Measurements from ENCODE around the gene DLGAP1. TPM values are rescaled to one million over a fixed set of nuclear protein-coding genes. Genes with fewer than 3 reads are reported as not detected.
A peak's percentile ranks its signal among the peaks of the same experiment; 100 is the strongest.

Gene DLGAP1
- total and polyA plus RNA-seq, 4 donors: 0.54 to 11.8 (median 3.1) TPM

DNA sequence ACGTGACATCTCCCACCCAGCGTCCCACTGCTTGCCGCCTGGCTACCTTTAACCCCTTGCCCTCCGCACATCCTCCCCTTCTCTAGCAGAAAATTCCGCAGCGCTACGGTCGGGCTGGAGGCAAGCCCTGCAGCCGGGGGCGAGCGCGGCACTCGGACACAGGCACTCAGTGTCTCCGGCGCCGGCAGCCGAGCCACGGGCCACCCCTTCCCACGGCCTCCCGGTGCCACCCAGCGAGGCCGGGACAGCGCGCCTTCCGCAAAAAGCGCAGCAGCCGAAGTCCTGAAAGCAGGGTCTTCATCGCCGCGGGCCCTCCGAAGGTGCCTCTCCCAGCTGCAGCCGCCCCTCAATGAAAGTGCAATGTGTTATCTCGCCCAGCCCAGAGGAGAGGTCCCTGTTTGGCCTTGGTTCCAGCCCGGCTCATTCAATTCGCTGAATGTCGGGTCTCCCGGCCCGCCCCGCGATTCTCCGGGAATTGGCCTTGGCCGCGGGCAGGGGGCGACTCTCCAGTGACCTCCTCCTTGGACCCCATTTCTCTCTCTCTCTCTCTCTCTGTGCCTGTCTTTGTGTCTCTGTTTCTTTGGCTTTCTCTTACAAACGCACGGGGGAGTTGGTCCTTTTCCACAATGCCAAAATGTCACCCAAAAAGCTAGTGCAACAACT lies 1.1 kb downstream of the DLGAP1 start:
- no peak overlapping the region for H3K9ac ChIP-seq (ENCODE audit: insufficient read depth in 1 of 2, low read length in 2 of 2)
- H3K27ac ChIP-seq (ENCODE audit: low read depth in 1 of 2, low read length in 1 of 2): no peak overlapping the region
- H3K36me3 ChIP-seq (ENCODE audit: control insufficient read depth in 4 of 4, insufficient read depth in 4 of 4, low read length in 4 of 4): no peaks in the 10 kb centered on the region
- no peaks in the 10 kb centered on the region for H3K9me3 ChIP-seq (ENCODE audit: control insufficient read depth in 4 of 4, insufficient read depth in 3 of 4, low read length in 3 of 4)
- H3K4me1 ChIP-seq (ENCODE audit: control insufficient read depth in 5 of 5, insufficient read depth in 5 of 5, low read length in 5 of 5): peaks cover 0 to 36% (median 9%) of the 10 kb centered on the region in 5 donors
- H3K27me3 ChIP-seq (ENCODE audit: control insufficient read depth in 3 of 3, insufficient read depth in 3 of 3, low read length in 2 of 3): peaks cover 12 to 49% (median 46%) of the 10 kb centered on the region in 3 donors
- TF ChIP-seq, protein P1, sequence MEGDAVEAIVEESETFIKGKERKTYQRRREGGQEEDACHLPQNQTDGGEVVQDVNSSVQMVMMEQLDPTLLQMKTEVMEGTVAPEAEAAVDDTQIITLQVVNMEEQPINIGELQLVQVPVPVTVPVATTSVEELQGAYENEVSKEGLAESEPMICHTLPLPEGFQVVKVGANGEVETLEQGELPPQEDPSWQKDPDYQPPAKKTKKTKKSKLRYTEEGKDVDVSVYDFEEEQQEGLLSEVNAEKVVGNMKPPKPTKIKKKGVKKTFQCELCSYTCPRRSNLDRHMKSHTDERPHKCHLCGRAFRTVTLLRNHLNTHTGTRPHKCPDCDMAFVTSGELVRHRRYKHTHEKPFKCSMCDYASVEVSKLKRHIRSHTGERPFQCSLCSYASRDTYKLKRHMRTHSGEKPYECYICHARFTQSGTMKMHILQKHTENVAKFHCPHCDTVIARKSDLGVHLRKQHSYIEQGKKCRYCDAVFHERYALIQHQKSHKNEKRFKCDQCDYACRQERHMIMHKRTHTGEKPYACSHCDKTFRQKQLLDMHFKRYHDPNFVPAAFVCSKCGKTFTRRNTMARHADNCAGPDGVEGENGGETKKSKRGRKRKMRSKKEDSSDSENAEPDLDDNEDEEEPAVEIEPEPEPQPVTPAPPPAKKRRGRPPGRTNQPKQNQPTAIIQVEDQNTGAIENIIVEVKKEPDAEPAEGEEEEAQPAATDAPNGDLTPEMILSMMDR (IDR thresholded peaks at IDR 0.05; ENCODE audit: control extremely low read depth, extremely low read depth): no peak
- 3% methylated on average over 42 to 46 of the region's 46 CpGs for WGBS, 2 donors
- DNase-seq (peak; percentile 29 to 40 (median 40)), ATAC-seq (ENCODE audit: insufficient read depth, low FRiP score) (no peak)
- peak overlapping the region; percentile 44 for H3K4me3 ChIP-seq

DNA sequence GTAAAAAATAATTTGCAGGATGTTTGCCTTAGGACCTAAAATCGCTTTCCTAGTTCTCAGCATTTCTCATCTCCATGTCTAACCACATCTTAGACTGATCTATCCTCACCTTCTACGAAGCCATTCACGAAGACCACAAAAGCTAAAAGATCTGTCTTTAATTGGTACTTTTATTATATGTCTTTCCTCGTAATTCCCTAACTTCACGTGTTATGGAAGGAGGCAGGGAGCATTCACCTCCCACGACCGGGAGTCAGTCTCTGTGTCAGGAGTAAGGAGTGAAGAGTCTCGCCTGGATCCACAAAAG lies 1.6 kb downstream of the DLGAP1 start:
- H3K27me3 ChIP-seq (ENCODE audit: control insufficient read depth in 3 of 3, insufficient read depth in 3 of 3, low read length in 2 of 3): peaks cover 9 to 49% (median 46%) of the 10 kb centered on the region in 3 donors
- H3K9ac ChIP-seq (ENCODE audit: insufficient read depth in 1 of 2, low read length in 2 of 2): no peak overlapping the region

DNA sequence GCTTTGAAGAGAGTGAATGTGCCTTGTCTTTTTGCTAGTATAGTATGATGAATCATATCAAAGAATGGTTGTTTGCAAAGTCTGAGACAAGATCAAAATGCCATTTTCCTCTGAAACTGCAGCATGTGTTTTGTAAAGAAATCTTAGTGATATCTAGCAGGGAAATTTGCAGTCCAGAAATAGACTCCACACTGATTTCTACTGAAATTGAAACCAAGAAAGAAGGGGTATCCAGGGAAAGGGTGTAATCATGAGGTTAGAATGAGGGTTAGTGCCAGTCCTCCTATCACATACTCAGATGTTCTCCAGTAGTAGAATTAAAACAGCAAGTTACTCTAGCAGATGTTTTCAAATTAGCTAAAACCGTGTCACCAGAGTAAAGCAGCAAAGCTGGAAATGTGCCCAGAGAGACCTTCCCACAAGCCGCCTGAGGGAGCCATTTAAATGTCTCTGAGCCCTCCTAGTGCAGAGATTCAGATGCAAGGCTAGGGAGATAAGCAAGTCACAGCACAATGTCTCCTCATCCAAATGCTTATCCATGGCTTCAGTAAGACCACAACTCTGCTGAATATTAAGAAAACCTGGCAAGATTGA lies 4.9 kb downstream of the DLGAP1 start:
- Histone ChIP-seq H3K9me3 (ENCODE audit: control insufficient read depth in 4 of 4, insufficient read depth in 3 of 4, low read length in 3 of 4) (no peaks in the 10 kb centered on the region), H3K27ac (ENCODE audit: low read depth in 1 of 2, low read length in 1 of 2) (no peak overlapping the region), H3K4me1 (ENCODE audit: control insufficient read depth in 5 of 5, insufficient read depth in 5 of 5, low read length in 5 of 5) (peaks cover 0 to 31% (median 6%) of the 10 kb centered on the region in 5 donors), H3K9ac (ENCODE audit: insufficient read depth in 1 of 2, low read length in 2 of 2) (no peak overlapping the region), H3K4me3 (no peak overlapping the region), H3K36me3 (ENCODE audit: control insufficient read depth in 4 of 4, insufficient read depth in 4 of 4, low read length in 4 of 4) (no peaks in the 10 kb centered on the region), H3K27me3 (ENCODE audit: control insufficient read depth in 3 of 3, insufficient read depth in 3 of 3, low read length in 2 of 3) (peaks cover 7 to 41% (median 30%) of the 10 kb centered on the region in 3 donors)
- no peak for ATAC-seq (ENCODE audit: insufficient read depth, low FRiP score)
- TF ChIP-seq, protein P1 (IDR thresholded peaks at IDR 0.05; ENCODE audit: control extremely low read depth, extremely low read depth): no peak
- WGBS, 2 donors: 36 to 38% methylated on average over 2 of the region's 2 CpGs
- peak; percentile 31 to 70 (median 59) for DNase-seq

More for the DNA sequence above, 1.6 kb downstream of the DLGAP1 start:
- WGBS, 2 donors: 4 to 5% methylated on average over 8 of the region's 8 CpGs
- no peak for ATAC-seq (ENCODE audit: insufficient read depth, low FRiP score)
- no peak for DNase-seq
- H3K4me3 ChIP-seq: peak overlapping the region; percentile 44
- no peak overlapping the region for H3K27ac ChIP-seq (ENCODE audit: low read depth in 1 of 2, low read length in 1 of 2)
- H3K9me3 ChIP-seq (ENCODE audit: control insufficient read depth in 4 of 4, insufficient read depth in 3 of 4, low read length in 3 of 4): no peaks in the 10 kb centered on the region
- H3K36me3 ChIP-seq (ENCODE audit: control insufficient read depth in 4 of 4, insufficient read depth in 4 of 4, low read length in 4 of 4): no peaks in the 10 kb centered on the region
- TF ChIP-seq, protein P1 (IDR thresholded peaks at IDR 0.05; ENCODE audit: control extremely low read depth, extremely low read depth): no peak
- H3K4me1 ChIP-seq (ENCODE audit: control insufficient read depth in 5 of 5, insufficient read depth in 5 of 5, low read length in 5 of 5): peaks cover 0 to 36% (median 9%) of the 10 kb centered on the region in 5 donors

Measured in lung (tissue), 12 donors.